ENCODE measurements around the gene ANXA7. TPM values are rescaled to one million over a fixed set of nuclear protein-coding genes. Genes with fewer than 3 reads are reported as not detected.

ANXA7 gene
- total RNA-seq, 2 donors from 2014 or later: 98.9 to 117 TPM

GRCh38 chr10:73439055-73439454 lies 25.2 kb upstream of the ANXA7 start:
- intact Hi-C loops (cut with DNase I): no loop called here
- Histone ChIP-seq H3K4me1 (replicated peaks) (no peaks in the 10 kb centered on the region), H3K27ac (no peak overlapping the region), H3K4me3 (no peak overlapping the region), H3K9me3 (no peaks in the 10 kb centered on the region), H3K36me3 (peaks cover 0 to 4% of the 10 kb centered on the region in 2 donors), H3K27me3 (replicated peaks; ENCODE audit: insufficient read depth) (no peaks in the 10 kb centered on the region)
- no peak for DNase-seq (ENCODE audit: low spot score)
- WGBS: 97% methylated on average over 1 of the region's 1 CpG
- no peak for TF ChIP-seq POLR2AphosphoS5 (IDR thresholded peaks at IDR 0.05)
- TF ChIP-seq POLR2A (IDR thresholded peaks at IDR 0.05): no peak
- TF ChIP-seq, protein P1, sequence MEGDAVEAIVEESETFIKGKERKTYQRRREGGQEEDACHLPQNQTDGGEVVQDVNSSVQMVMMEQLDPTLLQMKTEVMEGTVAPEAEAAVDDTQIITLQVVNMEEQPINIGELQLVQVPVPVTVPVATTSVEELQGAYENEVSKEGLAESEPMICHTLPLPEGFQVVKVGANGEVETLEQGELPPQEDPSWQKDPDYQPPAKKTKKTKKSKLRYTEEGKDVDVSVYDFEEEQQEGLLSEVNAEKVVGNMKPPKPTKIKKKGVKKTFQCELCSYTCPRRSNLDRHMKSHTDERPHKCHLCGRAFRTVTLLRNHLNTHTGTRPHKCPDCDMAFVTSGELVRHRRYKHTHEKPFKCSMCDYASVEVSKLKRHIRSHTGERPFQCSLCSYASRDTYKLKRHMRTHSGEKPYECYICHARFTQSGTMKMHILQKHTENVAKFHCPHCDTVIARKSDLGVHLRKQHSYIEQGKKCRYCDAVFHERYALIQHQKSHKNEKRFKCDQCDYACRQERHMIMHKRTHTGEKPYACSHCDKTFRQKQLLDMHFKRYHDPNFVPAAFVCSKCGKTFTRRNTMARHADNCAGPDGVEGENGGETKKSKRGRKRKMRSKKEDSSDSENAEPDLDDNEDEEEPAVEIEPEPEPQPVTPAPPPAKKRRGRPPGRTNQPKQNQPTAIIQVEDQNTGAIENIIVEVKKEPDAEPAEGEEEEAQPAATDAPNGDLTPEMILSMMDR (IDR thresholded peaks at IDR 0.05): no peak

- H3K4me3 ChIP-seq: no peak within 1 kb of the TSS
- no peaks in the 10 kb centered on the region for H3K27me3 ChIP-seq (replicated peaks; ENCODE audit: insufficient read depth)
- DNase-seq (ENCODE audit: low spot score): no peak
- intact Hi-C loops (cut with DNase I): no loop called here
- no peaks in the 10 kb centered on the region for H3K9me3 ChIP-seq
- H3K27ac ChIP-seq: no peak within 1 kb of the TSS
- H3K36me3 ChIP-seq: peaks cover 0 to 4% of the 10 kb centered on the region in 2 donors
- no peaks in the 10 kb centered on the region for H3K4me1 ChIP-seq (replicated peaks)
- TF ChIP-seq, protein P1 (IDR thresholded peaks at IDR 0.05): no peak
Observed at GRCh38 chr10:73433538-73433867, 19.6 kb upstream of the ANXA7 start, which contains the start of gene MSS51. Gene MSS51, minus strand, starts transcription at chr10:73433561. Its CDS starts 5,277 bp downstream, at chr10:73428284.

DNA sequence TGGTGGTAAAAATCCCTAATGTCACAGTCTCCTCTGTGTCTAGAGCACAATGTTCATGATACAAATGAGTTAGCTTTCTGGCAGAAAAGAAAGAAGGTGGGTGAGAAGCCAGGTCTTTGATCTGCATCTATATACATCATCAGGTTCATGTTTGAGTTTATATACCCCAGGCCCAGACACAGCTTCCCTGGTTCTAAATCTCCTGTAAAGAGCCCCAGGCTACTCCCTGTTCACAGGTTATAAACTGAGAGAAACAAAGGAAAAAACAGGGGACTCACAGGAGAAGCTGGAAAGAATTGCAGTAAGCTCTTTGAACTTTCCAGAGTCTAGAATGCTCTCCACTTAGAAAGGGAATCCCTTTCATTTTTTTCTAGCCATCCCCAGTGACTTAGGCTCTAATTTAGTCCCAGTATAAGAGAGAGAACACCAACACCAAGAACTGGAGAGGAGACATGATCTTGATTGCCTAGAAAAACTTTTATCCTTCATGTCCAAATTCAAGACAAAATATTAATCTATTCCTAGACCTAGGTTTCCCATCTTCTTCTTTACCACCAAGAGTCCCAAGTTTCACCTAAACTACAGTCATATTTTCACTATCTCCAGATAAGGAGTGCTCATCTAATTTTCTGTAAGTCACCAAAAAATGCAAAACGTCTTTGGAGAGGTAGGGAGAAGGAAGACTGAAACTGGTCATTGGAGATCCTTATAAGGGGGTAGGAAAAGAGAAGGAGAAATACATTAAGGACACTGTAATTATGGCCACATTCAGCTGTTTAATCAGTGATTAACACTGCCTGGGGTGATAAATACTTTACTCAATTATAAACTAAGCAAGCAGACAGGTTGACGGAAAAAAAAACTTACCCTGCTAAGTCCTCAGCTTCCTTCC lies 19.0 kb upstream of the ANXA7 start:
- Histone ChIP-seq H3K4me1 (replicated peaks) (no peaks in the 10 kb centered on the region), H3K36me3 (peaks cover 0 to 4% of the 10 kb centered on the region in 2 donors), H3K27ac (no peak overlapping the region), H3K27me3 (replicated peaks; ENCODE audit: insufficient read depth) (no peaks in the 10 kb centered on the region), H3K4me3 (no peak overlapping the region), H3K9me3 (no peaks in the 10 kb centered on the region)
- intact Hi-C loops (cut with DNase I): no loop called here
- 73% methylated on average over 2 of the region's 2 CpGs for WGBS
- no peak for DNase-seq (ENCODE audit: low spot score)
- TF ChIP-seq, protein P1 (IDR thresholded peaks at IDR 0.05): no peak
- no peak for TF ChIP-seq POLR2A (IDR thresholded peaks at IDR 0.05)
- no peak for TF ChIP-seq POLR2AphosphoS5 (IDR thresholded peaks at IDR 0.05)

- H3K4me1 ChIP-seq (replicated peaks): no peaks in the 10 kb centered on the region
- DNase-seq (ENCODE audit: low spot score): no peak
- peaks cover 0 to 6% of the 10 kb centered on the region in 2 donors for H3K36me3 ChIP-seq
- H3K4me3 ChIP-seq: no peak overlapping the region
- H3K27me3 ChIP-seq (replicated peaks; ENCODE audit: insufficient read depth): no peaks in the 10 kb centered on the region
- H3K27ac ChIP-seq: no peak overlapping the region
- no peaks in the 10 kb centered on the region for H3K9me3 ChIP-seq
- TF ChIP-seq POLR2A (IDR thresholded peaks at IDR 0.05) (no peak), POLR2AphosphoS5 (IDR thresholded peaks at IDR 0.05) (no peak)
- TF ChIP-seq, protein P1 (IDR thresholded peaks at IDR 0.05): no peak
- WGBS: 97% methylated on average over 4 of the region's 4 CpGs
- intact Hi-C loops (cut with DNase I): no loop called here
Observed at GRCh38 chr10:73426318-73426717, 12.5 kb upstream of the ANXA7 start.

DNA sequence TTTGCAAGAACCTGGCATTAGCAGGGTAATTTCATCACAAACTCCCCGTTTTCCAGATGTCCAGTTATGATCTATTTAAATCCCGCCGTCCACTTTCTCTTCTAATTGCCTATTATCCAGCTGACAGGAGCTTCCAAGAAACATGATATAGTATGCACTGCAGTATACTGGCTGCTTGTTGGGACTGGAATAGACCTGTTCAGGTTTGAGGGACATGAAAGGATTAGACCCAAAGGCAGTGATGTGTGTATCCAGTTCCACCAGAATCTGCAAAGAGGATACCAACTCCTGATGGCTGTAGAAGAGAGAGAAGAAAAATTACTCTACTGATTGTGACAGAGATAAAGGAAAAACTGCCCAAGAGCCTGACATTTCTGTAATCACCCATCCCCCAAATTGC lies 10.6 kb upstream of the ANXA7 start:
- Histone ChIP-seq H3K4me1 (replicated peaks) (no peaks in the 10 kb centered on the region), H3K4me3 (no peak overlapping the region), H3K27me3 (replicated peaks; ENCODE audit: insufficient read depth) (no peaks in the 10 kb centered on the region), H3K36me3 (peaks cover 0 to 6% of the 10 kb centered on the region in 2 donors), H3K27ac (no peak overlapping the region), H3K9me3 (no peaks in the 10 kb centered on the region)
- no peak for DNase-seq (ENCODE audit: low spot score)
- 65% methylated on average over 3 of the region's 3 CpGs for WGBS
- no peak for TF ChIP-seq POLR2AphosphoS5 (IDR thresholded peaks at IDR 0.05)
- TF ChIP-seq, protein P1 (IDR thresholded peaks at IDR 0.05): no peak
- intact Hi-C loops (cut with DNase I): no loop called here
